ENCODE measurements around the gene GFRA1. TPM values are rescaled to one million over a fixed set of nuclear protein-coding genes. Genes with fewer than 3 reads are reported as not detected.

Gene GFRA1
- total and polyA plus RNA-seq, 2 of the 8 experiments (the other 6 are each of a cell fraction or from before 2014, with no cell fraction given): 1.1 to 2.0 TPM

DNA sequence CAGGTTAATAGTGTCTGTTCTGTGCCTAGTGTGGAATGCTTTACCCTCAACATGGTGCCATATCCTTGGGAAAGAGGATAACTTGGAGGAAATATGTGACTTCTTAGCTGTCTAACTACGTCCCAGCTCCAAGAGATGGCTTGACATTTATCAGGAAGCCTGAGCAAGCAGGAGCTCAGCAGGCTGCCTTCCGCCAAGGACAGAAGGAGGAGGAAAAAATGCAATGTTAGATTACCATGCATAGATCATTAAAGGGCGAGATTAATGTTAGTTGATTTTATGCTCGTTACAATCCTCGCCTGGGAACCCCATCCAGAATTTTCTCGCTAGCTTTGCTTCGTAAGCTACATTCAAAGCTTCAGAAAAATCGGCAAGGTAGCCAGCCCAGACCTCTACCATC, 97.8 kb downstream of the GFRA1 start (continued):
- TF ChIP-seq, protein P1, sequence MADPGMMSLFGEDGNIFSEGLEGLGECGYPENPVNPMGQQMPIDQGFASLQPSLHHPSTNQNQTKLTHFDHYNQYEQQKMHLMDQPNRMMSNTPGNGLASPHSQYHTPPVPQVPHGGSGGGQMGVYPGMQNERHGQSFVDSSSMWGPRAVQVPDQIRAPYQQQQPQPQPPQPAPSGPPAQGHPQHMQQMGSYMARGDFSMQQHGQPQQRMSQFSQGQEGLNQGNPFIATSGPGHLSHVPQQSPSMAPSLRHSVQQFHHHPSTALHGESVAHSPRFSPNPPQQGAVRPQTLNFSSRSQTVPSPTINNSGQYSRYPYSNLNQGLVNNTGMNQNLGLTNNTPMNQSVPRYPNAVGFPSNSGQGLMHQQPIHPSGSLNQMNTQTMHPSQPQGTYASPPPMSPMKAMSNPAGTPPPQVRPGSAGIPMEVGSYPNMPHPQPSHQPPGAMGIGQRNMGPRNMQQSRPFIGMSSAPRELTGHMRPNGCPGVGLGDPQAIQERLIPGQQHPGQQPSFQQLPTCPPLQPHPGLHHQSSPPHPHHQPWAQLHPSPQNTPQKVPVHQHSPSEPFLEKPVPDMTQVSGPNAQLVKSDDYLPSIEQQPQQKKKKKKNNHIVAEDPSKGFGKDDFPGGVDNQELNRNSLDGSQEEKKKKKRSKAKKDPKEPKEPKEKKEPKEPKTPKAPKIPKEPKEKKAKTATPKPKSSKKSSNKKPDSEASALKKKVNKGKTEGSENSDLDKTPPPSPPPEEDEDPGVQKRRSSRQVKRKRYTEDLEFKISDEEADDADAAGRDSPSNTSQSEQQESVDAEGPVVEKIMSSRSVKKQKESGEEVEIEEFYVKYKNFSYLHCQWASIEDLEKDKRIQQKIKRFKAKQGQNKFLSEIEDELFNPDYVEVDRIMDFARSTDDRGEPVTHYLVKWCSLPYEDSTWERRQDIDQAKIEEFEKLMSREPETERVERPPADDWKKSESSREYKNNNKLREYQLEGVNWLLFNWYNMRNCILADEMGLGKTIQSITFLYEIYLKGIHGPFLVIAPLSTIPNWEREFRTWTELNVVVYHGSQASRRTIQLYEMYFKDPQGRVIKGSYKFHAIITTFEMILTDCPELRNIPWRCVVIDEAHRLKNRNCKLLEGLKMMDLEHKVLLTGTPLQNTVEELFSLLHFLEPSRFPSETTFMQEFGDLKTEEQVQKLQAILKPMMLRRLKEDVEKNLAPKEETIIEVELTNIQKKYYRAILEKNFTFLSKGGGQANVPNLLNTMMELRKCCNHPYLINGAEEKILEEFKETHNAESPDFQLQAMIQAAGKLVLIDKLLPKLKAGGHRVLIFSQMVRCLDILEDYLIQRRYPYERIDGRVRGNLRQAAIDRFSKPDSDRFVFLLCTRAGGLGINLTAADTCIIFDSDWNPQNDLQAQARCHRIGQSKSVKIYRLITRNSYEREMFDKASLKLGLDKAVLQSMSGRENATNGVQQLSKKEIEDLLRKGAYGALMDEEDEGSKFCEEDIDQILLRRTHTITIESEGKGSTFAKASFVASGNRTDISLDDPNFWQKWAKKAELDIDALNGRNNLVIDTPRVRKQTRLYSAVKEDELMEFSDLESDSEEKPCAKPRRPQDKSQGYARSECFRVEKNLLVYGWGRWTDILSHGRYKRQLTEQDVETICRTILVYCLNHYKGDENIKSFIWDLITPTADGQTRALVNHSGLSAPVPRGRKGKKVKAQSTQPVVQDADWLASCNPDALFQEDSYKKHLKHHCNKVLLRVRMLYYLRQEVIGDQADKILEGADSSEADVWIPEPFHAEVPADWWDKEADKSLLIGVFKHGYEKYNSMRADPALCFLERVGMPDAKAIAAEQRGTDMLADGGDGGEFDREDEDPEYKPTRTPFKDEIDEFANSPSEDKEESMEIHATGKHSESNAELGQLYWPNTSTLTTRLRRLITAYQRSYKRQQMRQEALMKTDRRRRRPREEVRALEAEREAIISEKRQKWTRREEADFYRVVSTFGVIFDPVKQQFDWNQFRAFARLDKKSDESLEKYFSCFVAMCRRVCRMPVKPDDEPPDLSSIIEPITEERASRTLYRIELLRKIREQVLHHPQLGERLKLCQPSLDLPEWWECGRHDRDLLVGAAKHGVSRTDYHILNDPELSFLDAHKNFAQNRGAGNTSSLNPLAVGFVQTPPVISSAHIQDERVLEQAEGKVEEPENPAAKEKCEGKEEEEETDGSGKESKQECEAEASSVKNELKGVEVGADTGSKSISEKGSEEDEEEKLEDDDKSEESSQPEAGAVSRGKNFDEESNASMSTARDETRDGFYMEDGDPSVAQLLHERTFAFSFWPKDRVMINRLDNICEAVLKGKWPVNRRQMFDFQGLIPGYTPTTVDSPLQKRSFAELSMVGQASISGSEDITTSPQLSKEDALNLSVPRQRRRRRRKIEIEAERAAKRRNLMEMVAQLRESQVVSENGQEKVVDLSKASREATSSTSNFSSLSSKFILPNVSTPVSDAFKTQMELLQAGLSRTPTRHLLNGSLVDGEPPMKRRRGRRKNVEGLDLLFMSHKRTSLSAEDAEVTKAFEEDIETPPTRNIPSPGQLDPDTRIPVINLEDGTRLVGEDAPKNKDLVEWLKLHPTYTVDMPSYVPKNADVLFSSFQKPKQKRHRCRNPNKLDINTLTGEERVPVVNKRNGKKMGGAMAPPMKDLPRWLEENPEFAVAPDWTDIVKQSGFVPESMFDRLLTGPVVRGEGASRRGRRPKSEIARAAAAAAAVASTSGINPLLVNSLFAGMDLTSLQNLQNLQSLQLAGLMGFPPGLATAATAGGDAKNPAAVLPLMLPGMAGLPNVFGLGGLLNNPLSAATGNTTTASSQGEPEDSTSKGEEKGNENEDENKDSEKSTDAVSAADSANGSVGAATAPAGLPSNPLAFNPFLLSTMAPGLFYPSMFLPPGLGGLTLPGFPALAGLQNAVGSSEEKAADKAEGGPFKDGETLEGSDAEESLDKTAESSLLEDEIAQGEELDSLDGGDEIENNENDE (IDR thresholded peaks at IDR 0.05; ENCODE audit: insufficient replicate concordance, low read length): no peak
- TF ChIP-seq YY1 (IDR thresholded peaks at IDR 0.05; ENCODE audit: low read depth, low read length) (no peak), SAP30 (IDR thresholded peaks at IDR 0.05; ENCODE audit: insufficient read depth, insufficient replicate concordance, low read length) (no peak), BRCA1 (IDR thresholded peaks at IDR 0.05; ENCODE audit: low read depth, low read length) (no peak), SUZ12 (IDR thresholded peaks at IDR 0.05; ENCODE audit: low read length) (no peak)
